SU-DHL-6 (cell line): Measurements from ENCODE around the gene ASIC3.

Source experiments
- H2AFZ ChIP-seq: fragments of 200-600 bp; sonication (generic); 2 replicates; pipeline ENCODE4 v1.6.1; 2014; ENCODE audit warnings: low read depth, mild to moderate bottlenecking, moderate library complexity, mixed read lengths, antibody characterized with exemption, low read length; ENCODE audit not compliant: severe bottlenecking
- H3F3A ChIP-seq: fragments of 200-600 bp; shearing (Covaris generic); 2 replicates; pipeline ENCODE4 v1.6.0; 2016; ENCODE audit warnings: antibody characterized with exemption, mild to moderate bottlenecking; ENCODE audit not compliant: insufficient read depth
- H3K27ac ChIP-seq: fragments of 200-600 bp; sonication (generic); 2 replicates; pipeline ENCODE4 v1.5.1; 2016; ENCODE audit warnings: low read depth, mild to moderate bottlenecking, low read length, moderate library complexity, mixed read lengths
- H3K27me3 ChIP-seq: fragments of 200-600 bp; sonication (generic), shearing (Covaris generic); 2 replicates; pipeline ENCODE4 v1.6.0; 2014; ENCODE audit warnings: mild to moderate bottlenecking, low read length
- H3K36me3 ChIP-seq: fragments of 200-600 bp; sonication (generic); 2 replicates; pipeline ENCODE4 v1.6.1; 2014; ENCODE audit warnings: mild to moderate bottlenecking, low read length, mixed read lengths
- H3K4me2 ChIP-seq: fragments of 300-600, 200-600 bp; shearing (Covaris generic), sonication (generic); 2 replicates; pipeline ENCODE4 v1.6.0; 2014; ENCODE audit warnings: low read length, low read depth, mild to moderate bottlenecking; ENCODE audit not compliant: poor library complexity, severe bottlenecking
- H3K4me3 ChIP-seq: fragments of 200-600 bp; sonication (generic); 2 replicates; pipeline ENCODE4 v1.5.1; 2014; ENCODE audit warnings: antibody characterized with exemption, low read length, mild to moderate bottlenecking, mixed read lengths; ENCODE audit not compliant: insufficient read depth, poor library complexity, severe bottlenecking
- H3K79me2 ChIP-seq: fragments of 200-600 bp; sonication (generic); 2 replicates; pipeline ENCODE4 v1.6.1; 2014; ENCODE audit warnings: mild to moderate bottlenecking, low read length, moderate library complexity; ENCODE audit not compliant: insufficient read depth
- H3K9ac ChIP-seq: fragments of 200-600 bp; sonication (generic); 2 replicates; pipeline ENCODE4 v1.7.0; 2014; ENCODE audit warnings: mild to moderate bottlenecking, low read length
- H3K9me2 ChIP-seq: fragments of 200-600 bp; sonication (generic); replicated peaks from 2 replicates; pipeline ENCODE4 v1.6.1; 2014; ENCODE audit warnings: low read length; ENCODE audit not compliant: insufficient read depth
- H3K9me3 ChIP-seq: fragments of 200-600 bp; sonication (generic); 2 replicates; pipeline ENCODE4 v1.6.1; 2014; ENCODE audit warnings: low read length, mixed read lengths; ENCODE audit not compliant: insufficient read depth
- H4K20me1 ChIP-seq: fragments of 200-600 bp; sonication (generic); 2 replicates; pipeline ENCODE4 v1.6.1; 2014; ENCODE audit warnings: low read depth, mild to moderate bottlenecking, antibody characterized with exemption, low read length, moderate library complexity, mixed read lengths
- CTCF ChIP-seq: fragments of 200-600 bp; sonication (generic); IDR thresholded peaks from one replicate; pipeline ENCODE4 v1.5.1; 2017; ENCODE audit warnings: antibody characterized with exemption, mild to moderate bottlenecking, low read length, moderate library complexity; ENCODE audit not compliant: insufficient read depth, poor library complexity, severe bottlenecking
- EZH2phosphoT487 ChIP-seq: fragments of 200-600 bp; sonication (generic), shearing (Covaris generic); conservative IDR thresholded peaks from 2 replicates; pipeline ENCODE4 v1.6.1; 2018; ENCODE audit warnings: mild to moderate bottlenecking, antibody characterized with exemption, low read length, moderate library complexity, mixed read lengths

ASIC3 gene

GRCh38 chr7:151095123-151095797 lies 46.9 kb downstream of the ASIC3 start:
- Histone ChIP-seq H3K9me2 (no peaks in the 10 kb centered on the region), H3K27ac (no peak overlapping the region), H3K4me2 (no peak overlapping the region), H2AFZ (no peak overlapping the region), H3K27me3 (no peaks in the 10 kb centered on the region), H4K20me1 (no peaks in the 10 kb centered on the region), H3K9ac (no peak overlapping the region), H3K4me3 (no peak overlapping the region), H3F3A (no peaks in the 10 kb centered on the region), H3K36me3 (no peaks in the 10 kb centered on the region), H3K79me2 (no peaks in the 10 kb centered on the region), H3K9me3 (no peaks in the 10 kb centered on the region)
- no peak for TF ChIP-seq CTCF
- TF ChIP-seq EZH2phosphoT487, result no peak

GRCh38 chr7:151095828-151096475 lies 47.6 kb downstream of the ASIC3 start:
- Histone ChIP-seq H3K27me3 (no peaks in the 10 kb centered on the region), H4K20me1 (no peaks in the 10 kb centered on the region), H3F3A (no peaks in the 10 kb centered on the region), H3K9me3 (no peaks in the 10 kb centered on the region), H3K36me3 (no peaks in the 10 kb centered on the region), H2AFZ (no peak overlapping the region), H3K79me2 (no peaks in the 10 kb centered on the region), H3K9me2 (no peaks in the 10 kb centered on the region), H3K4me2 (no peak overlapping the region), H3K27ac (no peak overlapping the region), H3K9ac (no peak overlapping the region), H3K4me3 (no peak overlapping the region)
- TF ChIP-seq CTCF, result no peak

GRCh38 chr7:151099486-151100211 lies 51.3 kb downstream of the ASIC3 start:
- H3K4me3 ChIP-seq, result no peak overlapping the region
- H3K9me2 ChIP-seq, result no peaks in the 10 kb centered on the region
- no peak overlapping the region for H3K27ac ChIP-seq
- no peaks in the 10 kb centered on the region for H3F3A ChIP-seq
- H3K79me2 ChIP-seq, result no peaks in the 10 kb centered on the region
- no peaks in the 10 kb centered on the region for H4K20me1 ChIP-seq
- no peaks in the 10 kb centered on the region for H3K9me3 ChIP-seq
- no peak overlapping the region for H3K9ac ChIP-seq
- H3K27me3 ChIP-seq, result no peaks in the 10 kb centered on the region
- no peak overlapping the region for H2AFZ ChIP-seq
- H3K36me3 ChIP-seq, result no peaks in the 10 kb centered on the region
- TF ChIP-seq CTCF (no peak), EZH2phosphoT487 (no peak)
- H3K4me2 ChIP-seq, result no peak overlapping the region
